Right cardiac atrium (tissue), 5 donors: Measurements from ENCODE around the gene TBC1D3B. TPM values are rescaled to one million over a fixed set of nuclear protein-coding genes. Genes with fewer than 3 reads are reported as not detected.
"Not testable (repeated sequence)": the region's sequence is repeated elsewhere in the genome, so short reads cannot be mapped to it uniquely, and the experiment has no call there.

ENCODE experiments used
- ATAC-seq, 2 donors: fragments of 200-7000 bp; cut with Tn5 transposase; one replicate each; pipeline versions ENCODE4 v1.8.0 to v1.9.1; 2020; ENCODE audit warnings: moderate library complexity in 2 of 2, mild to moderate bottlenecking in 1 of 2
- DNase-seq, 3 donors: peaks; one replicate each; pipeline ENCODE4 v3.0.0-alpha.2; 2020
- H3K27ac ChIP-seq: one replicate; pipeline ENCODE4 v1.5.1; 2013; ENCODE audit warnings: mild to moderate bottlenecking, low read length, control low read depth, moderate library complexity
- H3K27me3 ChIP-seq: one replicate; pipeline ENCODE4 v1.6.1; 2013; ENCODE audit not compliant: control insufficient read depth, insufficient read depth
- H3K4me1 ChIP-seq: one replicate; pipeline ENCODE4 v1.6.1; 2013; ENCODE audit warnings: low read length; ENCODE audit not compliant: control insufficient read depth, insufficient read depth
- H3K4me3 ChIP-seq: one replicate; pipeline ENCODE4 v1.5.1; 2013; ENCODE audit warnings: low read length, control low read depth
- H3K9me3 ChIP-seq: one replicate; pipeline ENCODE4 v1.6.1; 2013; ENCODE audit warnings: low read length; ENCODE audit not compliant: control insufficient read depth
- WGBS: extraction: QIAGEN DNeasy Blood & Tissue Kit; methylation state at CpG from one replicate; pipeline ENCODE4 v1.1.7; 2013; 5-methylcytosine and 5-hydroxymethylcytosine counted together
- intact Hi-C, 4 donors: fragments of 100-400 bp; cut with DNase I; formaldehyde crosslinking; loops; one replicate each; pipeline versions ENCODE4 v1.11.0 to v1.14.0; 2022 to 2023
- polyA plus RNA-seq: library from polyadenylated mRNA; stranded (reverse); fragments of 200-250 nt; gene quantifications from one replicate; pipeline ENCODE4 v1.2.3, GENCODE V29; 2013
- total RNA-seq, 4 donors: library from RNA; stranded (reverse); fragmentation: NEBNext Ultra II Directional; extraction: Animal tissue kit (Norgen Biotek cat#: 25700); gene quantifications; one replicate each; pipeline ENCODE4 v1.2.1, GENCODE V29; 2021
- donor health status: healthy with polysubstance abuse.
- donor health status: DM: no; HTN: yes; CAD: no.
- donor health status: DM: no; HTN: no; CAD: no.
- donor health status: DM: no; HTN: yes; CAD: no; lungs with severe emphysema.
- donor health status: DM: yes; HTN: yes; CAD: no.

TBC1D3B gene
- total and polyA plus RNA-seq, 5 donors = 1.5 to 4.6 (median 4.1) TPM

GRCh38 chr17:36187943-36188665 lies 11.7 kb upstream of the TBC1D3B start:
- H3K9me3 ChIP-seq, H3K4me3 ChIP-seq, H3K27ac ChIP-seq, intact Hi-C loops, ATAC-seq, DNase-seq, H3K27me3 ChIP-seq, H3K4me1 ChIP-seq: not testable (repeated sequence)
- WGBS = 66% methylated on average over 5 of the region's 5 CpGs

GRCh38 chr17:36186810-36187763 lies 10.7 kb upstream of the TBC1D3B start:
- H3K4me3 ChIP-seq, H3K27me3 ChIP-seq, H3K27ac ChIP-seq, DNase-seq, ATAC-seq, H3K4me1 ChIP-seq, H3K9me3 ChIP-seq: not testable (repeated sequence)
- intact Hi-C loops = loop anchor here in 1 of 4 donors (1.0 kb wide), 1 partner anchor 77 kb away; no protein-coding TSS in a partner anchor
- WGBS = 80% methylated on average over 13 of the region's 13 CpGs

- Histone ChIP-seq H3K9me3 (no peaks in the 10 kb centered on the region), H3K4me1 (no peaks in the 10 kb centered on the region), H3K27ac (no peak overlapping the region), H3K27me3 (no peaks in the 10 kb centered on the region), H3K4me3 (no peak overlapping the region)
- no peak for DNase-seq
- intact Hi-C loops = no loop called here
- no peak for ATAC-seq
- 74% methylated on average over 2 of the region's 2 CpGs for WGBS
These were observed 9.0 kb upstream of the TBC1D3B start for GRCh38 chr17:36185416-36185815.

GRCh38 chr17:36184023-36184765 lies 7.8 kb upstream of the TBC1D3B start:
- ATAC-seq (peak; percentile 4 to 32), DNase-seq (no peak)
- no peaks in the 10 kb centered on the region for H3K4me1 ChIP-seq
- H3K9me3 ChIP-seq = no peaks in the 10 kb centered on the region
- WGBS = 90% methylated on average over 12 of the region's 12 CpGs
- H3K4me3 ChIP-seq = no peak overlapping the region
- no peaks in the 10 kb centered on the region for H3K27me3 ChIP-seq
- intact Hi-C loops = no loop called here
- no peak overlapping the region for H3K27ac ChIP-seq

GRCh38 chr17:36183001-36183971 lies 6.8 kb upstream of the TBC1D3B start:
- intact Hi-C loops = no loop called here
- DNase-seq (peak; percentile 73 to 88 (median 84)), ATAC-seq (peak; percentile 90)

GRCh38 chr17:36182176-36183000 lies 6.0 kb upstream of the TBC1D3B start:
- Histone ChIP-seq H3K4me3 (peak overlapping the region; percentile 34), H3K27me3 (no peaks in the 10 kb centered on the region), H3K27ac (no peak overlapping the region), H3K9me3 (no peaks in the 10 kb centered on the region), H3K4me1 (no peaks in the 10 kb centered on the region)
- intact Hi-C loops = no loop called here
- DNase-seq (peak in 1 of 3 donors; percentile 62), ATAC-seq (peak; percentile 35 to 43)
- 21% methylated on average over 48 of the region's 48 CpGs for WGBS

More at GRCh38 chr17:36183001-36183971, 6.8 kb upstream of the TBC1D3B start:
- H3K4me3 ChIP-seq = peak overlapping the region; percentile 34
- no peaks in the 10 kb centered on the region for H3K27me3 ChIP-seq
- H3K4me1 ChIP-seq = no peaks in the 10 kb centered on the region
- 5% methylated on average over 76 of the region's 76 CpGs for WGBS
- H3K9me3 ChIP-seq = no peaks in the 10 kb centered on the region
- no peak overlapping the region for H3K27ac ChIP-seq

GRCh38 chr17:36181446-36182175 lies 5.2 kb upstream of the TBC1D3B start:
- WGBS = 94% methylated on average over 6 of the region's 6 CpGs
- H3K27me3 ChIP-seq, ATAC-seq, H3K4me3 ChIP-seq, intact Hi-C loops, H3K9me3 ChIP-seq, DNase-seq, H3K27ac ChIP-seq, H3K4me1 ChIP-seq: not testable (repeated sequence)

GRCh38 chr17:36168836-36169235 lies 7.6 kb downstream of the TBC1D3B start:
- ATAC-seq, H3K27ac ChIP-seq, H3K9me3 ChIP-seq, H3K4me1 ChIP-seq, DNase-seq, H3K4me3 ChIP-seq, H3K27me3 ChIP-seq, intact Hi-C loops: not testable (repeated sequence)
- 60% methylated on average over 5 of the region's 8 CpGs for WGBS
